Karpas-422 (cell line): ENCODE results near the gene SLAMF8. TPM values are rescaled to one million over a fixed set of nuclear protein-coding genes. Genes with fewer than 3 reads are reported as not detected.

Source experiments
- small RNA-seq: library from RNA; depleted of rRNA; stranded (forward); fragments of <200 nt; gene quantifications from one replicate; pipeline ENCODE3, GENCODE V24; 2014
- total RNA-seq: library from RNA; depleted of rRNA; stranded (reverse); fragments of >200 nt; shearing (Covaris generic); gene quantifications from 2 replicates; pipeline ENCODE4 v1.2.3, GENCODE V29; 2014; ENCODE audit warnings: low replicate concordance; rRNA removed

Gene SLAMF8
- total RNA-seq, 1 experiment from 2014 or later: not detected

Small RNAs within 50 kb of the gene (small RNA-seq; reads per million reads assigned to genes)
- 0.20 reads per million for gene RF00570

Other genes starting within 250 kb of the SLAMF8 start
- gene APCS, start 239.0 kb upstream of the SLAMF8 start, total RNA-seq: not detected in 2 replicates
- not detected in 2 replicates for gene CRP, start 112.3 kb upstream of the SLAMF8 start, total RNA-seq
- not detected in 2 replicates for gene DUSP23, start 45.9 kb upstream of the SLAMF8 start, total RNA-seq
- not detected in 2 replicates for gene FCRL6, start 24.5 kb upstream of the SLAMF8 start, total RNA-seq
- not detected in 2 replicates for gene VSIG8, start 35.8 kb downstream of the SLAMF8 start, total RNA-seq
- 1.2 TPM in 1 of 2 replicates, not detected in the other for gene CFAP45, start 73.3 kb downstream of the SLAMF8 start, total RNA-seq
- gene TAGLN2, start 98.6 kb downstream of the SLAMF8 start, total RNA-seq: 141 and 188 TPM in 2 replicates
- not detected in 2 replicates for gene IGSF9, start 118.7 kb downstream of the SLAMF8 start, total RNA-seq
- gene SLAMF9, start 127.4 kb downstream of the SLAMF8 start, total RNA-seq: not detected in 2 replicates
- gene PIGM, start 205.1 kb downstream of the SLAMF8 start, total RNA-seq: 3.2 and 6.3 TPM in 2 replicates
- not detected in 2 replicates for gene KCNJ10, start 243.3 kb downstream of the SLAMF8 start, total RNA-seq